T-helper 9 cell (primary cell): ENCODE measurements around the gene HERPUD2.
A peak's percentile ranks its signal among the peaks of the same experiment; 100 is the strongest.

ENCODE experiments used
- DNase-seq: peaks from one replicate; pipeline ENCODE4 v3.0.0-alpha.2; 2020
- total RNA-seq, 2 donors: gene quantifications; one replicate each; lab custom pipeline; 2026; lab: John Stamatoyannopoulos, UW

The HERPUD2 gene, protein sequence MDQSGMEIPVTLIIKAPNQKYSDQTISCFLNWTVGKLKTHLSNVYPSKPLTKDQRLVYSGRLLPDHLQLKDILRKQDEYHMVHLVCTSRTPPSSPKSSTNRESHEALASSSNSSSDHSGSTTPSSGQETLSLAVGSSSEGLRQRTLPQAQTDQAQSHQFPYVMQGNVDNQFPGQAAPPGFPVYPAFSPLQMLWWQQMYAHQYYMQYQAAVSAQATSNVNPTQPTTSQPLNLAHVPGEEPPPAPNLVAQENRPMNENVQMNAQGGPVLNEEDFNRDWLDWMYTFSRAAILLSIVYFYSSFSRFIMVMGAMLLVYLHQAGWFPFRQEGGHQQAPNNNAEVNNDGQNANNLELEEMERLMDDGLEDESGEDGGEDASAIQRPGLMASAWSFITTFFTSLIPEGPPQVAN
- 109 to 193 reads per million in 2 donors for total RNA-seq

DNA sequence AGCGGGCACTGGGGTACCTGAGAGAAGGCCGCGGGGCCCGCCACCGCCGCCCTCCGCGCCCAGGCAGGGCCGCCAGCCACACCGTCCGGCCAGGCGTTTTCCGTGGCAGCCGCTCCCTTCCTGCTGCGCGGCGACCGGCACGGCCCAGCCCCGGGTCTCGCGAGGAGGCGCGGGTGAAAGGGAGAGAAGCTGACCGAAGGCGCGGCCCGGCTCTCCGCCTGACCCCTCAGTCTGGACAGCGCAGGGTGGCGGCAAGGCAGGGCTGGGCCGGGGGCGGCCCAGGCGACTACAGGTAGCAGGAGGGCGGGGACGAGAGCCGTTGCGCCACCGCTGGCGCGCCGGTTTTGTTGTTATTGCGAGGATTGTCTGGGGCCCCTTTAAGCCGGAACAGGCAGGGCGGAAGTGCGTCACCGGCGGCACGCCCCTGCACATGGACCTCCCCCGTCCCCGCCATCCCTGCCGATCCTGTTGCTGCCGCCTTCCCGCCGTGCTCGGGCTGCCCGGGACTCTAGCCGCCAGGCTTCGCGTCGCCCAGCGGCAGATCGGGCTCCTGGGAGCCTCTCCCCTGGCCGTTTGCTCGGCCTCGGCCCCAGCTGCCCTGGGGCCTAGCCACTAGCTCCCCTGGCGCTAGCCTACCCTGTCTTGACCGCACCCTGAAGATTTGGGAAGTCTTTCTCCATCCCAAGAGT, at the start of gene HERPUD2:
HERPUD2 (minus strand) TSS at position 352 of the 689 bp plus-strand sequence. CDS start 805 bp downstream, outside the sequence.
- peak; percentile 92 for DNase-seq

DNA sequence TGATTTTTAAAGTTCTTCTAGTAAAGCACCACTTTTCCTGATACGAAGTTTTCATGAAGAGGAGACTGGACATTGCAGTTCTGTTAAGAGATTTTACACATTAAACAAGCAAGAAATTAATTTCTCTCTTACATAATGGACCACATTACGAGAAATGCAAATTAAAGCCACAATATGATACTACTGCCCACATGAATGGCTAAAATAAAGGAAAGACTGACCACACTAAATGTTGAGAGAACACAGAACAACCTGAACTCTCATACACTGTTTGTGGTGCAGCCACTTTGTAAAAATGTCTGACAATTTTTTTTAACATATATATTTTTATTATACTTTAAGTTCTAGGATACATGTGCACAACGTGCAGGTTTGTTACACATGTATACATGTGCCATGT, 44.0 kb upstream of the HERPUD2 start:
- no peak for DNase-seq

DNA sequence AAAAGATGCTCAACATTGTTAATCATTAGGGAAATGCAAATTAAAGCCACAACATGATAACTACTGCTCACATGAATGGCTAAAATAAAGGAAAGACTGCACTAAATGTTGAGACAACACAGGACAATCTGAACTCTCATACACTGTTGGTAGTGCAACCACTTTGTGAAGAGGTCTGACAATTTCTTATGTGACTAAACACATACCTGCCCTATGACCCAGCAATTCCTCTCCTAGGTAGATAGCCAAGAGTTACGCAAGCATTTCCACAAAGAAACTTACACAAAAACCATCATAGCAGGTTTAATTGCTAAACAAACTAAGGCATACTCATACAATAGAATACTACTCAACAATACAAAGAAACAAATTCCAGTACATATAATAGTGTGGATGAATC, 41.8 kb upstream of the HERPUD2 start:
- no peak for DNase-seq

DNA sequence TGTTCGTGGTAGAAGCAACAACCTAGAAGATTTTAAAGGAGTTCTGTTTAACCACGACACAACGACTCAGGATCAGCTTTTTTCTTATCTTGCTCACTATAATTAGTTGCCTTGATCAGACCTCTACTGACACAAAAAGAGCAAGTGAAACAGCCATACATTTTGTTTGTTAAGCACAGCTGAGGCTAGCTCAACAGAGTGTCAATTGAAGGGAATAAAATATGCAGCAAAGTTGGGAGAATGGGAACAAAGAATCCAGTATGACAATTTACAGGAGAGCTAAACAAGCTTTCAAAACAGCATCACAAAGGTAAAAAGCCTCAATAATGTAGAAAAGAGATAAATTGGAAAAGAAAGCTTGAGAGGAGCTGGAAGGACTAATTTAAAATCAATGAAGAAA, 40.5 kb upstream of the HERPUD2 start:
- no peak for DNase-seq

DNA sequence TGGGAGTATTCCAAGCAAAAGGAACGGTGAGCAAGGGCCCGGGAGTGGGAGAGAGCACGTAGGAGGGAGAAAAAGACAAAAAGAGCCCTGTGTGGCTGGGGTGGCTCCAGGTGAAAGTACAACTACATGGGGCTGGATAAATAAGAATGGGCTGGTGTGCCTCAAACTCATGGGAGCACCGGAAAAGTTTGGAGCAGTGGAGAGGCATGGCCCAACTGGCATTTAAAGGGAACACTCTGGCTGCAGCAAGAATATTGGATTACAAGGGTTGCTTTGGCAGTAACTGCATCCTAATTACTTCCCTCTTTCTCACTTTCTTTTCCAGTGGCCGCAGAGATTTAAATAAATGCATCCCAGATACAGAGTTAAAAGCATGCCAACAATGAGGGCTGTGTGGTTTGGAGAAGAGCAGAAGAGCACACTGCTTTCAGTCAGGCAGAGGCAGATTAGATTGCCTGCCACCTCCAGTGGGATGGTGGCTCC, 39.1 kb upstream of the HERPUD2 start:
- DNase-seq: no peak

DNA sequence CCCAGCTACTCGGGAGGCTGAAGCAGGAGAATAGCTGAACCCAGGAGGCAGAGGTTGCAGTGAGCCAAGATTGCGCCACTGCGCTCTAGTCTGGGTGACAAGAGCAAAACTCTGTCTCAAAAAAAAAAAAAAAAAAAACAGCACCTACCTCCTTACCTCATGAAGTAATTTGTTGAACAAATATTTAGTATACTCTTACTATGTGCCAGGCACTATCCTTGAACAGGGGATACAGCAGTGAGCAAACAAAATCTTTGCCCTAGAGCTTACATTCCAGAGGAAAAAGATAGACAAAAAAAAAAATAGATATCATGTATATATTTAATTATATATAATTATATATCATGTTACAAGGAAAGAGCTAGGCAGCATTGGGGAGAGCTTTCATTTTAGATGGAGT, 36.4 kb upstream of the HERPUD2 start:
- no peak for DNase-seq

DNA sequence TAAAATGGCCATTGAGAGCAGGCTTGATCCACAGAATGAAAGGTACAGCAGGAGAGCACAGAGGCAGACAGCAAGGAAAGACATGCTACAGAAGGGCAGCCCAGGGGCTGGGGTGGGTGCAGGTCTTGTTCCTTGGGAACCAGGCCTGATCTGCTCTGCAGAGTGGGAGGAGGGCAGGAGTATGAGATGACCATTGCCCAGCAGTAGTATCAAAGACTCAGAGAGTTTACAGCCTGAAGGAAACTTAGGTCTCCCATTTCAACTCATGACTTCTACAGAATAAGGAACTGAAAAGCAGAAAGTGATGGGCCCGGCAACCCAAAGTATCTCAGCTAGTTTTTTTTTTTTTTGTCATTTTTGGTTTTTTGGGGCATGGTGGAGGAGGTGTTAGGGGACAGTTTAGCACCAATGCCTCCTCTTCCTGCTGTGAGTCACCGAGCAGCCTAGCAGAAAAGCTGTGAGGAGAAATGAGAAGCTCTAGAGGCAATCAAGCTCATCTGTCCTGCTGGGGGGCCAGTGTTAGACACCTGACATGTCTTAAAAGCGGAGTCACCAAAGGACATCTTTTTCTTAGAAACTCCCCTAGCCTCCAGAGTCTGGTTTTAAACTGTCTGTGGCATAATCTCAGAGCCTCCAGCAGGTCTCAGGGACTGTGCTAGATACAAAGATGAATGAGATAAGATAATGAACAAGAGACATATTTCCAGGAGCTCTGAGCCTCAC, 34.3 kb upstream of the HERPUD2 start:
- peak; percentile 15 for DNase-seq

DNA sequence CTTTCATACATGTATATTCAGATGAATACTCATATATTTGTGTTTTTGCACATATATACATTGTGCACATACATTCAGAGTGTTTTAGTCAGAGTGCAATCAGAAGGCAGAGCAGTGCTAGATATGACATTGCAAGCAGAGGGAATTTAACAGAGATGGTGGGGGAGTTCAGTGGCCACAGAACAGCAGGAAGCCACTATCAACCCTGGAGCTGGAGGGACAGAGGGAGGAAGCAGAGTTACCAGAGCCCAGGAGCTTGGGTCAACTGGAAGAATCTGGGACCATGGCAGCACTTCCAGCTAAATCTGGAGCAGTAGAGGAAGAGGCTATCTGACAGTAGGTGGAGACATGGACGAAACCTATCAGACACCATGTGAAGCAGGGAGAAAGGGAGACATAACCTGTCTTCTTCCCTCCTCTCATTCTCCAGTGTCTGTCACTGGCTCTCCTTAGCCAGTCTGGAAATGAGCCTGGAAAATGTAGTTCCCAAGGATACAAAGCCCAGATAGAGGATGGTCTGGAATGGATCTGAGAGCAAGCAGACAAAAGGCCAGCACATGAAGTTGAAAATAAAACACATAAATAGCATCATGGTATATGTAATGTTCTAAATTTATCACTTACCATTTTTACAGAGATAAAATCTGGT, 33.6 kb upstream of the HERPUD2 start:
- DNase-seq: no peak

DNA sequence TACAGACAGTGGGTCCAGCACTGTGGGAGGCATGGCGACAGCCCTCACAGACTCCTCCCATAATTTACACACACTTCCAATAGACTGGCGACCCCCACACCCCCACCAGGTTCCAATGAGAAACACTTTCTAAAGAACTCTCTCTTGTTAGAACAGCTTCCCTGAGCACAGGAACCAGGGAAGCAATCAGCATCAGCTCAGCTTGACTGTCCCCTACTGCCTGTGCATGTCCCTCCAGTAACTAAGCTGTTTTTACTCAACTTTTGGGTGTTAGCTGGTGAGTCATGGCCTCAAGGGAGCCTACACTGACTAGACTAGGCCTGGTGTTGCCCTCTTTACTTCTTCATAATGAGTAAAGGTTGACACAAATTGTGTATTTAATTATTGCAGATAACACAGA, 32.6 kb upstream of the HERPUD2 start:
- no peak for DNase-seq

DNA sequence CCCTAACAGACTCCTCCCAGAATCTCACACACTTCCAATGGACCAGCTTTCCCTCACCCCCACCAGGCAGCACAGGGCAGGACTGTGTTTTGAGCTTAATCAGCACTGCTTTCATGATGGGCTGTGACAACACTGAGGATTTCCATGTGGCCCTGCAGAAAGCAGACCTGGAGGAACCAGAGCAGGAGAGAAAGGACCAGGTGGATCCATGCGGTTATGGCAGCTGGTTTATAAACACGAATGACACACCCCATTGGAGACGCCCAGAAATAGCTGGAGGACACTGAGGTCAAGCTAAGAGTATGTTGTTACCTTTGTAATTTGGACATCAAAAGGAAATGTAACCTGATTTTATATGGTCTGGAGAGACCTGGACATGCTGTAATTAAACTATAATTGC, 31.7 kb upstream of the HERPUD2 start:
- DNase-seq: no peak

DNA sequence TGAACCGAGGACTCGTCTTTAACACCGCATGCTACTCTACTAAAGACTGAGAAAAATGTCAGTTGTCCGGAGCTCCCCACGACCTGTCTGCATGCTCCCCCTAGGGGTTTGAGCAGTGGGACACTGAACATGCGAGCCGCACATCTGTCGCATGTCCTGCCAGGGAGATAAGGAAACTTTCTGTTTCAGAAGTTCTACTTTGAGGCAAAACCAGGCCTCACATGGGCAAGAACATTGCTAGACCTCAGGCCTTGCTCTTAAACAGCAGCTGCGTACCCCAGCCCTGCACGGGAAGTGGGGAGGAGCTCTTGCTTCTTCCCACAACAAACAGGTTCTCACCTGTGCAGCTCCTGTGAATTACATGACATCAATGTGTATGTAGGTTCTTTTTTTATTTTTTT, 30.3 kb upstream of the HERPUD2 start:
- DNase-seq: peak; percentile 63

DNA sequence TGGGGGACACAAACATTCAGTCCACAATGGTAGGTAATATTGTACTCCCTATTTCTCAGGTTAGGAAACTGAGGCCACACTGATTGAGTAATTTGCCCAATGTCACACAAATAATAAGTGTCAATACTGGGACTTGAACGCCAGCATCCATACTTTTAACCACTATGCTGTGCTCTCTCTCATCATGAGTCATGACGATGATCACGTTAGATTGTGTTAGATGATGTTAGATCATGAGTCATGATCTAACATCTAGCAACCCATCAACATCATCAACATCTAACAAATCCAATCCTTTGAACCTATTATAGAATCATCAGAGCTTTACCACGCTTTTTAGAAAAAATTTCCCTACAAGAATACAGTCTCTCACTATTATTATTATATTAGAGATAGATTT, 28.1 kb upstream of the HERPUD2 start:
- no peak for DNase-seq

DNA sequence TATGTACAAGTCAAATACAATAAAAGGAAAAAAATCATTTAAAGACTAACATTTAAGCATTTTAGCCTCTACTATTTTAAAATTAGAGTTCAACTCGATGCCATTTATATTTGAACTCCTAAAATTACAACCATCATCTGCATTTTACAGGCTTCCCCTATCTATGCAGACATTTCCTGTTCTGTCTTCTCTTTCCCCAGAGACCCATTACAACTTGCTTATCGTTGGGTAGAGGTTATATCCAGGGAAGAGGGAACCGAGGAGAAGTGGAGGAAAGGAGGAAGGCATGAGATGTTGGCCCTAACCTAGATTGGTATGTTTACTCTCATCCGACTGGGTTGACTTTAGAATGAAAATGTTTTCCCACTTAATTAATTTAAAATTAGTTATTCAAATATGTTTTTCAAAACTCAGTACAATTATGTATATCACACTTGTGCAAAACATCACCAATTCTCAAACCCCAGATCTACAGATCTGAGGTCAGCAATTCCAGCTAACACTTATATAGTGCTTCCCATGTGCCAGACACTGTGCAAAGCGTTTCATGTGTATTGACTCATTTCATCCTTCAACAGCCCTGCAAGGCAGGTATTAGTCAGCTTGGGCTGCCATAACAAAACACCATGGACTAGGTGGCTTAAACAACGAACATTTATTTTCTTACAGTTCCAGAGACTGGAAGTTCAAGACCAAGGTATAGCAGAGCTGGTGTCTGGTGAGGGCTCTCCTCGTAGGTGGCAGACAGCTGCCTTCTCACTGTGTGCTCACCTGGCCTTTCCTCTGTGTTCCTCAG, 27.3 kb upstream of the HERPUD2 start:
- DNase-seq: no peak

DNA sequence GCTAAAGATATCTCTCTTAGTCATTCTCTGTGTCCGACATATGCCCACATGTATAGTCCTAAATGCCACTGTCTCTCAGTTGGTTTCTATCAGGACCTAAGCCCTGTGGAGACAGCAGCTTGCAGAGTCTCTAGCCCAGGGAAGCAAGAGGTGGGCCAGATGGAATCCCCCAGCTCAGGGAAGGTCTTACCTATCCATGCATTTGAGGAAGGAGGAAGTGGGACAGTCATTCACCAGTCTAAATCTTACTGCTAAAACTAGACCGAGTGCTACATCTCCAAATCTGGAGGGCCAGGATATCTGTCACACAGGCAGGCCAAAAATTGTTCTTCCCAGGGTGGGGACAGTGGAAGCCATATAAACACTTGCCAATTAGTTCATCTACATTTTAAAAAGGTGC, 26.4 kb upstream of the HERPUD2 start:
- no peak for DNase-seq

DNA sequence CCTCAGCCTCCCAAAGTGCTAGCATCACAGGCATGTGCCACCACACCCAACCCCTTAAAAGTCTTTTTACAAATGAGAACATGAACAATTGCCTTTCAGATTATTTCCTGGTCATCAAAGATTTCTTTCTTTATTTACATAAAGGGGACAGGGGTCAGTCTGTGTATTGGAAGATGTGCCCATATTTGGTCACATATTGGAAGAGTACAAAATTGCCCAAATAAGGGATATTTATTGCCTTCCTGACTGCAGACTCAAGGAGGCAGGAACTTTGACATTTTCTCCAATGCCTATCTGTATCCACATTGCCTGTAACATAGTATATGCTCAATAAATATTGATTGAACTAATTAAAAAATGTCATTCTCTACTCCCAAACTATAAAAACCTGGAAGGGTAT, 25.9 kb upstream of the HERPUD2 start:
- no peak for DNase-seq

DNA sequence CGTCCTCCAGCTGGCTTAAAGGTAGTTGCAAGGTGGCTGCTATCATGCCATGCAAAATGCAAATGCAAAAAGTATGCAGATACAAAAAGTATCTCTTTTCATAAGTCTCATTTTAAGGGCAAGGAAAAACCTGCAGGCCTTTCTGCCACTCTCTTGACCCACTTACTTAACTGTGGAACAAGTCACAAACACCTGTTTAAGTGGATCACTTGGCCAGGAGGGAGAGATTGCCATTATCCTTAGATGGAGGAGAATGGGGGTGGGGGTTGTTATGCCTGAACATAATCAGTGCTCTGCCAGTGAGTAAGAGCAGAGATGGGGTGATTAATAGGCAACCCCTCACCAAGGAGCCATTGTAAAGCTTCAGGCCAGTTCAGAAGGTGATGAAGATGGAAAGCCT, 25.1 kb upstream of the HERPUD2 start:
- DNase-seq: no peak

DNA sequence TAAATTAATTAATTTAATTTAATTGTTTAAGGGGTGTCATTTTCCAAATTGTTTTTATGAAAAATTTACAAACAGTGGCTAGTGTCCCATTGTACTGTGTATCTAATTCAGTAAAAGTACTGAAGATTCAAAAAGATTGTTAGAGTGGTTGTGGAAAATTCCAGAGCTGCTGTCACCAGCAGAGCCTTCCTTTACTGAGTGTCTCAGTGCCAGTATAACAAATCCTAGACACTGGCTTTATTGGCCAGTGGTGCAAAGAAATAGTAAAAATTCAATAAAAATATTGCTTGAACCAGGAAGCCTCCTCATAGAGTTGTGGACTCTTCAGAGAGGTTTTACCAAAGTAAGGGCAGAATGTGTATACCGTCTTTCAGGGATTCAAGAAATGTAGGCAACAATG, 23.1 kb upstream of the HERPUD2 start:
- DNase-seq: no peak

DNA sequence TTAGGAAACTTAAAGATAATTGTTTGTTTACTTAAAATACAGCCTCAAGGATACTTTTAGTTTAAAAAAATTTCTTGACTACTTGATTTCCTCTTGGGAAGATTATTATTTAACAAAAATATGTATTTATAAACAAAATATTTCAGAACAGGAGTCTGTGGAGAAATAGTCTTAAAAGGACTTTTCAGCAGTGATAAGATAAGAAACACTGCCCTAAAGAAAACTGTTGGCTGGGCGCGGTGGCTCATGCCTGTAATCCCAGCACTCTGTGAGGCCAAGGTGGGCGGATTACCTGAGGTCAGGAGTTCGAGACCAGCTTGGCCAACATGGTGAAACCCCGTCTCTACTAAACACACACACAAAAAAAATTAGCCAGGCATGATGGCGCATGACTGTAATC, 22.6 kb upstream of the HERPUD2 start:
- no peak for DNase-seq

DNA sequence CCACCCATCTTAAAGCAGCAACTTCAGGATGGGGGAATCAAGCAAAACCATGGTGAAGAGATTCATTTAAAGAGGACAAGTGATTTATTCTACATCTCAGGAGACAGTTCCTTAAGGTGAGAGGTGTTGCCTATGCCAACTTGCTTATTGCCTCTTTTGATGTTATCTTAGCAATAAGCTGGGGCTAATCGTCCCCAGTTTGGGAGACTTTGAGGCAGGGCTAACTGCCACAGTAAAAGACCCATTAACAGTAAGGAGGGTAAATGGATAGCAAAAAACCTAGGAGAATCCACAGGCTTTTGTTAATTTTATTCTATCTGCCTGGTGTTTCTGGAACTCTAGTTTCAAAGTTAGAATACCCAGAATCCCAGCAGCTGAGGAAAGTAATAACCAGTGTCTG, 22.1 kb upstream of the HERPUD2 start:
- no peak for DNase-seq

DNA sequence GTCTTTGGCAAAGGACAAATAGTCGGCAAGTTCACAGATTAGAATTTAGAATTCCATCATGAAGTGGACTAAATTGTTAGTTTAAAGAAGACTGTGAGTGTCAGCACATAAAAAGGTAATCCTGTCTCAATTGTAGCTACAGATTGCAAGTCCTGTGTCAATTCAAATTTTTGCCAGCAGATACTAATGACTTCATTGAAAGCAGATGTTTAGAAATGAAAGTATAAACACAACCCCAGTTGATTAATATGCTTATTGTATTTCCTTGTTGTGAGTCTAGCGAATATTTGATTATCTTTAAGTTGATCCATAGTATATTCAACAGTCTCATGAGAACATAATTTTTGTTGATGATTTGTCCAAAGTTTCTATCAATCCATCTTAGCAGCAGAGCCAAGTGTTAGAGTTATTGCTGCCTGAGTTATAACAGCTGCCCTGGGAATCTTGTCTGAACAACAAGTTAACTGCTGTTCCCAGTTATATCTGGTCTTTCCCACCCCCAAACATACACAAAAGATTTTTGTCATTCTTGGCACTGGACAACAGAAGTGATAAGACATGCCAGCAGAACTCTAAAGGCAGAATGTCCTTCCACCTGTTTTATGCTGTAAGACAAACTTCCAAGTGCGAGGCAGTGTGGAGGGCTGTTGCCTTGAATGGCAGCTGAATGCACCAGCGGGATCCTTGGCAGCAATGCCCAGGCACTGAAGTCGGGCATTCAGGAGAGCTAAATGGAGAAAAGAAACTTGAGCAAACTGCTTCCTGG, 21.3 kb upstream of the HERPUD2 start:
- no peak for DNase-seq

DNA sequence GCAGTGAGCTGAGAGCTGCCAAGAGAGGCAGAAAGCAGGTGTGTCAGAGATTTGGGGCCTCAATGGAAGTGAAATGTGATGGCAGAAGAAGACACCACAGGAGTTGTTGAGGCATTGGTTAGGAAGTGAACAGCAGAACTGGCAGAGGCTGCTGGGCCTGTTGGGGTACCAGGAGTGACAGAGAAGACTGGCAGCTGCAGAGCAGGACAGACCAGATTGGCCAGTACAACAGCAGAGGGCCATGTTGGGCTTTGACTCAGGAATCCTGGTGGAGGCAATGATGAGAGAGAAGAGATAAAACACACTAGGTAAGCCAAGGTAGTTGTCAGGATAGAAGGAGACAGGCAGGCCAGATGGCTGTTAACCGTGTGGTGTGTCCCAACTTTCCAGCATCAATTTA, 19.9 kb upstream of the HERPUD2 start:
- no peak for DNase-seq
